Left lung (tissue), 10 donors: Measurements from ENCODE around the gene HNRNPF. TPM values are rescaled to one million over a fixed set of nuclear protein-coding genes. Genes with fewer than 3 reads are reported as not detected.
"Not testable (repeated sequence)": the region's sequence is repeated elsewhere in the genome, so short reads cannot be mapped to it uniquely, and the experiment has no call there.

Source experiments
- ATAC-seq: fragments of 200-7000 bp; cut with Tn5 transposase; one replicate; pipeline ENCODE4 v1.9.1; 2020; ENCODE audit warnings: moderate library complexity
- DNase-seq, 4 donors: peaks; one replicate each; pipeline ENCODE4 v3.0.0-alpha.2; 2013 to 2020
- H3K27ac ChIP-seq, 2 donors: fragments of 200-600 bp; sonication (generic) in 1 of 2; one replicate each; pipeline versions ENCODE4 v1.5.0 to v1.8.0; 2020 to 2021
- H3K27me3 ChIP-seq, 2 donors: fragments of 200-600 bp; sonication (generic) in 1 of 2; one replicate each; pipeline versions ENCODE4 v1.5.0 to v1.8.0; 2020 to 2021
- H3K36me3 ChIP-seq, 2 donors: fragments of 200-600 bp; sonication (generic) in 1 of 2; one replicate each; pipeline versions ENCODE4 v1.5.0 to v1.8.0; 2020 to 2021
- H3K4me1 ChIP-seq, 2 donors: fragments of 200-600 bp; one replicate each; pipeline ENCODE4 v1.8.0; 2021
- H3K4me3 ChIP-seq, 2 donors: fragments of 200-600 bp; sonication (generic) in 1 of 2; one replicate each; pipeline versions ENCODE4 v1.5.0 to v1.8.0; 2020 to 2021; ENCODE audit warnings: mild to moderate bottlenecking in 1 of 2
- H3K9me3 ChIP-seq, 2 donors: fragments of 200-600 bp; sonication (generic) in 1 of 2; one replicate each; pipeline versions ENCODE4 v1.5.0 to v1.8.0; 2020 to 2021
- intact Hi-C, 2 donors: fragments of 100-400 bp; cut with DNase I; formaldehyde crosslinking; loops; one replicate each; pipeline versions ENCODE4 v1.11.2 to v1.14.2; 2022
- polyA plus RNA-seq, 6 donors: library from polyadenylated mRNA; unstranded; fragments of 120-200 nt; gene quantifications; one replicate each; pipeline ENCODE4 v1.2.1, GENCODE V29; 2013; ENCODE audit not compliant: insufficient read length in 6 of 6
- total RNA-seq, 2 donors: library from RNA; stranded (reverse); fragmentation: NEBNext Ultra II Directional; extraction: Animal tissue kit (Norgen Biotek cat#: 25700); gene quantifications; one replicate each; pipeline ENCODE4 v1.2.1, GENCODE V29; 2021
- TF ChIP-seq, protein P1 (sequence below), 2 donors: fragments of 200-600 bp; sonication (generic) in 1 of 2; IDR thresholded peaks; one replicate each; pipeline versions ENCODE4 v1.5.0 to v1.8.0; 2021; ENCODE audit warnings: antibody characterized with exemption in 2 of 2
- donor health status: DM: no; HTN: yes; CAD: no.
- donor health status: DM: no; HTN: no; CAD: no.

The HNRNPF gene
- total and polyA plus RNA-seq, 8 donors = 161 to 230 (median 175) TPM

DNA sequence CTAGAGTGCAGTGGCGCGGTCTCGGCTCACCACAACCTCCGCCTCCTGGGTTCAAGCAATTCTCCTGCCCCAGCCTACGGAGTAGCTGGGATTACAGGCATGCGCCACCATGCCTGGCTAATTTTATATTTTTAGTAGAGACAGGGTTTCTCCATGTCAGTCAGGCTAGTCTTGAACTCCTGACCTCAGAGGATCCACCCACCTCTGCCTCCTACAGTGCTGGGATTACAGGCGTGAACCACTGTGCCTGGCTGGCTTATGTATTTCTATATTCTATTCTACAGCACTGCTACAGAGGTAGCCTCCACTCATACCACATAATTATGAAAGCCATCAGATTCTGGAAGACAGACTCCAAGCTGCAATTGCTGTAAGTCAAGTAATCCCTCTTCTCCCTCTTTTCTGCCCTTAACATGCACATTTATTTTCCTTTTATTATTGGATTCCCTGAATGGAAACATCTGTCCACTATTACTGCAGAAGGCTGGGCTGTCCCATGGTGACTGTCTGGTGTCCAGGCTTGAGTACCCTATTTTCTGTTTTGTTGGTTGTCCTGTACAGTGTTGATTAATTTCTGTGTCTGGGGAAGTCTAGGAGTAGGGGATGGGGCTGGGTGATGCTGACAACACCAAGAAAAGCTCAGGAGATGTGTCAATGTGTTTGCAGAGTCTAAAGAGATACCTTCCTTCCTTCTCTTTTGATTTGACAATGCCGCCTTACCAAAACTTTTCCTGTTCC is 22.1 kb upstream of the HNRNPF start:
- intact Hi-C loops = no loop called here
- Histone ChIP-seq H3K4me3 (no peak overlapping the region), H3K27me3 (no peaks in the 10 kb centered on the region), H3K4me1 (peaks cover 0 to 25% of the 10 kb centered on the region in 2 donors), H3K36me3 (no peaks in the 10 kb centered on the region), H3K9me3 (no peaks in the 10 kb centered on the region), H3K27ac (peak overlapping the region in 1 of 2 donors; percentile 73)
- TF ChIP-seq, protein P1, sequence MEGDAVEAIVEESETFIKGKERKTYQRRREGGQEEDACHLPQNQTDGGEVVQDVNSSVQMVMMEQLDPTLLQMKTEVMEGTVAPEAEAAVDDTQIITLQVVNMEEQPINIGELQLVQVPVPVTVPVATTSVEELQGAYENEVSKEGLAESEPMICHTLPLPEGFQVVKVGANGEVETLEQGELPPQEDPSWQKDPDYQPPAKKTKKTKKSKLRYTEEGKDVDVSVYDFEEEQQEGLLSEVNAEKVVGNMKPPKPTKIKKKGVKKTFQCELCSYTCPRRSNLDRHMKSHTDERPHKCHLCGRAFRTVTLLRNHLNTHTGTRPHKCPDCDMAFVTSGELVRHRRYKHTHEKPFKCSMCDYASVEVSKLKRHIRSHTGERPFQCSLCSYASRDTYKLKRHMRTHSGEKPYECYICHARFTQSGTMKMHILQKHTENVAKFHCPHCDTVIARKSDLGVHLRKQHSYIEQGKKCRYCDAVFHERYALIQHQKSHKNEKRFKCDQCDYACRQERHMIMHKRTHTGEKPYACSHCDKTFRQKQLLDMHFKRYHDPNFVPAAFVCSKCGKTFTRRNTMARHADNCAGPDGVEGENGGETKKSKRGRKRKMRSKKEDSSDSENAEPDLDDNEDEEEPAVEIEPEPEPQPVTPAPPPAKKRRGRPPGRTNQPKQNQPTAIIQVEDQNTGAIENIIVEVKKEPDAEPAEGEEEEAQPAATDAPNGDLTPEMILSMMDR (IDR thresholded peaks at IDR 0.05) = no peak
- ATAC-seq = no peak
- no peak for DNase-seq

DNA sequence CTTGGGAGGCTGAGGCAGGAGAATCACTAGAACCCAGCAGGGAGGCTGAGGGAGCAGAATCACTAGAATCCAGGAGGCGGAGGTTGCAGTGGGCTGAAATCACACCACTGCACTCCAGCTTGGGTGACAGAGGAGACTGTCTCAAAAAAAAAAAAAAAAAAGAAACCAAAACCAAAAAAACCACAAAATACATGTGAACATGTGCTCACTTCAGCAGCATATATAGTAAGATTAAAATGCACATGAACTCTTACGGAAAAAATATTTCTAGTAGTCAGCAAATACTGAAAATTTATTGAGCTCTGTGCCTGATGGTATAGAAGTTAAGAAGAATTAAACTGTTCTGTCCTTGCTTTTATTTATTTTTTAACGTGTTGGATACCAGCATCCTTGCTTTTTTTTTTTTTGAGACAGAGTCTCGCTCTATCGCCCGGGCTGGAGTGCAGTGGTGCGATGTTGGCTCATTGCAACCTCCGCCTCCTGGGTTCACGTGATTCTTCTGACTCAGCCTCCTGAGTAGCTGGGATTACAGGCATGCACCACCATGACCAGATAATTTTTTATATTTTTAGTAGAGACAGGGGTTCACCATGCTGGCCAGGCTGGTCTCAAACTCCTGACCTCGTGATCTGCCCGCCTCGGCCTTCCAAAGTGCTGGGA is 18.3 kb upstream of the HNRNPF start:
- DNase-seq (no peak), ATAC-seq (no peak)
- H3K4me1 ChIP-seq = peaks cover 0 to 14% of the 10 kb centered on the region in 2 donors
- no peak overlapping the region for H3K4me3 ChIP-seq
- intact Hi-C loops = no loop called here
- no peak overlapping the region for H3K27ac ChIP-seq
- H3K9me3 ChIP-seq = no peaks in the 10 kb centered on the region
- H3K27me3 ChIP-seq = no peaks in the 10 kb centered on the region
- H3K36me3 ChIP-seq = no peaks in the 10 kb centered on the region
- TF ChIP-seq, protein P1 (IDR thresholded peaks at IDR 0.05) = no peak

DNA sequence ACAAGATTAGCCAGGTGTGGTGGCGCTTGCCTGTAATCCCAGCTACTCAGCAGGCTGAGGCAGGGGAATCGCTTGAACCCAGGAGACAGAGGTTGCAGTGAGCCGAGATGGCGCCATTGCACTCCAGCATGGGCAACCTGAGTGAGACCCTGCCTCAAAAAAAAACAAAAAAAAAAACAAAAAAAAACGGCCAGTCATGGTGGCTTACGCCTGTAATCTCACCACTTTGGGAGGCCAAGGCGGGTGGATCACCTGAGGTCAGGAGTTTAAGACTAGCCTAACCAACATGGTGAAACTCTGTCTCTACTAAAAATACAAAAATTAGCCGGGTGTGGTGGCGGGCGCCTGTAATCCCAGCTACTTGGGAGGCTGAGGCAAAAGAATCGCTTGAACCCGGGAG is 17.5 kb upstream of the HNRNPF start:
- H3K4me3 ChIP-seq, H3K9me3 ChIP-seq, intact Hi-C loops, DNase-seq, H3K36me3 ChIP-seq, ATAC-seq, H3K27me3 ChIP-seq, H3K27ac ChIP-seq: not testable (repeated sequence)
- peaks cover 0 to 10% of the 10 kb centered on the region in 2 donors for H3K4me1 ChIP-seq

GRCh38 chr10:43424416-43424815 is 15.4 kb upstream of the HNRNPF start:
- no peaks in the 10 kb centered on the region for H3K27me3 ChIP-seq
- no peaks in the 10 kb centered on the region for H3K9me3 ChIP-seq
- peaks cover 0 to 18% of the 10 kb centered on the region in 2 donors for H3K4me1 ChIP-seq
- no peak overlapping the region for H3K27ac ChIP-seq
- no peak for ATAC-seq
- H3K4me3 ChIP-seq = no peak overlapping the region
- intact Hi-C loops = no loop called here
- DNase-seq = peak in 1 of 4 donors; percentile 53
- TF ChIP-seq, protein P1 (IDR thresholded peaks at IDR 0.05) = no peak
- no peaks in the 10 kb centered on the region for H3K36me3 ChIP-seq

DNA sequence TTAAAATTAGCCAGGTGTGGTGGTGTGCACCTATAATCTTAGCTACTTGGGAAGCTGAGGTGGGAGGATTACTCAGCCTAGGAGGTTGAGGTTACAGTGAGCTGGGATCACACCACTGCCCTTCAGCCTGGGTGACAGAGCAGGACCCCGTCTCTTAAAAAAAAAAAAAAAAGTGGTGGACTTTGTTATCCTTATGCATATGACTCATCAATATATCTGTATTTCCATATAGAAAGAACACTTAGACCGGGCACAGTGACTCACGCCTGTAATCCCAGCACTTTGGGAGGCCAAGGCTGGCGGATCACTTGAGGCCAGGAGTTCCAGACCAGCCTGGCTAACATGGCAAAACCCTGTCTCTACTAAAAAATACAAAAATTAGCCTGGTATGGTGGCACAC is 13.0 kb upstream of the HNRNPF start:
- H3K9me3 ChIP-seq, DNase-seq, intact Hi-C loops, H3K27me3 ChIP-seq, ATAC-seq, H3K4me3 ChIP-seq, H3K36me3 ChIP-seq, H3K27ac ChIP-seq: not testable (repeated sequence)
- peaks cover 0 to 41% of the 10 kb centered on the region in 2 donors for H3K4me1 ChIP-seq

GRCh38 chr10:43421519-43421918 is 12.5 kb upstream of the HNRNPF start:
- no peak for ATAC-seq
- DNase-seq = no peak
- TF ChIP-seq, protein P1 (IDR thresholded peaks at IDR 0.05) = no peak
- peak overlapping the region; percentile 99 to 100 for H3K27ac ChIP-seq
- H3K4me1 ChIP-seq = peaks cover 0 to 41% of the 10 kb centered on the region in 2 donors
- no peaks in the 10 kb centered on the region for H3K9me3 ChIP-seq
- H3K4me3 ChIP-seq = peak overlapping the region in 1 of 2 donors; percentile 56
- intact Hi-C loops = no loop called here
- H3K36me3 ChIP-seq = no peaks in the 10 kb centered on the region
- H3K27me3 ChIP-seq = no peaks in the 10 kb centered on the region
